Mammary epithelial cell (primary cell): ENCODE data around the gene POLR3E.

Experiments used
- CTCF ChIP-seq, 2 donors: IDR thresholded peaks in 1 of 2; conservative IDR thresholded peaks in 1 of 2; 2 replicates each; pipeline ENCODE4 v1.5.1; 2011 to 2012; ENCODE audit warnings: inconsistent platforms in 2 of 2, low read length in 2 of 2, mild to moderate bottlenecking in 2 of 2, control low read depth in 1 of 2, low read depth in 1 of 2; ENCODE audit not compliant: insufficient read depth in 1 of 2; ENCODE audit errors: extremely low read depth in 1 of 2
- EZH2 ChIP-seq: IDR thresholded peaks from 2 replicates; pipeline ENCODE4 v1.6.1; 2012; ENCODE audit warnings: low read length, inconsistent platforms, borderline replicate concordance

GRCh38 chr16:22373662-22374310 is 76.6 kb downstream of the POLR3E start:
- no peak for TF ChIP-seq CTCF (conservative IDR thresholded peaks at IDR 0.05 in 1 of 2, IDR thresholded peaks at IDR 0.05 in 1 of 2; ENCODE audit: extremely low read depth in 1 of 2, insufficient read depth in 1 of 2, low read depth in 1 of 2, low read length in 2 of 2)
- TF ChIP-seq EZH2 = no peak
